Gastrocnemius medialis (tissue), 4 donors: ENCODE measurements around the gene LTB4R2.

Experiments
- POLR2A ChIP-seq, 2 donors: fragments of 450-650 bp; IDR thresholded peaks; one replicate each; pipeline ENCODE4 v1.6.1; 2017; ENCODE audit warnings: antibody characterized with exemption in 2 of 2, mild to moderate bottlenecking in 2 of 2, moderate library complexity in 2 of 2
- TF ChIP-seq, protein P1 (sequence below), 5 experiments: fragments of 450-650 bp in 3 of 5; fragments of 200-600 bp in 2 of 5; sonication (generic) in 2 of 5; IDR thresholded peaks in 4 of 5; conservative IDR thresholded peaks in 1 of 5; 1 replicate in 4 of 5; 2 replicates in 1 of 5; pipeline ENCODE4 v1.5.1; 2016 to 2019; ENCODE audit warnings: antibody characterized with exemption in 5 of 5, mild to moderate bottlenecking in 3 of 5, moderate library complexity in 3 of 5

DNA sequence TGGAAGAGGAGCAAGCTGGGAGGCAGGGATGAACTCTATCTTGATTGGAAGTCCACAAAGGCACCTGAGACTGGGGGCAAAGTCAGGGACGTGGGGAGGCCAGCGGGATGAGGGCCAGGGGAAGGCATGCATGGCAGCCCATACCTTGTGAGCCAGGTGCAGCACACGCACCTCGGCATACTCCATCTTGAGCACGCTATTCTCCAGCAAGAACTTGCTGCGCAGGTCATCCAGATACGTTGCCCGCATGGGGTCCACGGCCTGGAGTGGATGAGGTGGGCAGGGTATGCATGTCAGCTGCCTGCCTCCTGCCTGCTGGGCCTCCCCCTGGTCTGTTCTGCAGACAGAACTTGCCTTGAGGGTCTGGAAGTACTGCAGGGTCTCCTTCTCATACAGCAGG is 42.4 kb upstream of the LTB4R2 start:
- TF ChIP-seq, protein P1, sequence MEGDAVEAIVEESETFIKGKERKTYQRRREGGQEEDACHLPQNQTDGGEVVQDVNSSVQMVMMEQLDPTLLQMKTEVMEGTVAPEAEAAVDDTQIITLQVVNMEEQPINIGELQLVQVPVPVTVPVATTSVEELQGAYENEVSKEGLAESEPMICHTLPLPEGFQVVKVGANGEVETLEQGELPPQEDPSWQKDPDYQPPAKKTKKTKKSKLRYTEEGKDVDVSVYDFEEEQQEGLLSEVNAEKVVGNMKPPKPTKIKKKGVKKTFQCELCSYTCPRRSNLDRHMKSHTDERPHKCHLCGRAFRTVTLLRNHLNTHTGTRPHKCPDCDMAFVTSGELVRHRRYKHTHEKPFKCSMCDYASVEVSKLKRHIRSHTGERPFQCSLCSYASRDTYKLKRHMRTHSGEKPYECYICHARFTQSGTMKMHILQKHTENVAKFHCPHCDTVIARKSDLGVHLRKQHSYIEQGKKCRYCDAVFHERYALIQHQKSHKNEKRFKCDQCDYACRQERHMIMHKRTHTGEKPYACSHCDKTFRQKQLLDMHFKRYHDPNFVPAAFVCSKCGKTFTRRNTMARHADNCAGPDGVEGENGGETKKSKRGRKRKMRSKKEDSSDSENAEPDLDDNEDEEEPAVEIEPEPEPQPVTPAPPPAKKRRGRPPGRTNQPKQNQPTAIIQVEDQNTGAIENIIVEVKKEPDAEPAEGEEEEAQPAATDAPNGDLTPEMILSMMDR (IDR thresholded peaks at IDR 0.05 in 4 of 5, conservative IDR thresholded peaks at IDR 0.05 in 1 of 5), result no peak
- TF ChIP-seq POLR2A (IDR thresholded peaks at IDR 0.05), result no peak
